Memory B cell (primary cell): Measurements from ENCODE around the gene STK40.
A peak's percentile ranks its signal among the peaks of the same experiment; 100 is the strongest.

Source experiments
- ATAC-seq: fragments of 150-1000 bp; cut with Tn5 transposase; 2 replicates; pipeline ENCODE4 v1.10.0; 2021; ENCODE audit warnings: low read depth, mild to moderate bottlenecking, moderate library complexity
- DNase-seq, 2 donors: peaks; one replicate each; pipeline ENCODE4 v3.0.0; 2022; ENCODE audit warnings: low spot score in 2 of 2
- H3K27ac Mint-ChIP-seq: one replicate; pipeline ENCODE4 v1.8.0; 2022; ENCODE audit warnings: mild to moderate bottlenecking, moderate library complexity, mixed read lengths
- H3K27me3 Mint-ChIP-seq: one replicate; pipeline ENCODE4 v1.8.0; 2022; ENCODE audit warnings: mixed read lengths
- H3K36me3 Mint-ChIP-seq: one replicate; pipeline ENCODE4 v1.8.0; 2022; ENCODE audit warnings: mild to moderate bottlenecking, mixed read lengths
- H3K4me1 Mint-ChIP-seq: one replicate; pipeline ENCODE4 v1.8.0; 2022; ENCODE audit warnings: mixed read lengths
- H3K4me3 Mint-ChIP-seq: one replicate; pipeline ENCODE4 v1.8.0; 2022; ENCODE audit warnings: mild to moderate bottlenecking, moderate library complexity, mixed read lengths
- H3K9me3 Mint-ChIP-seq: one replicate; pipeline ENCODE4 v1.8.0; 2022; ENCODE audit warnings: mixed read lengths

STK40 gene

GRCh38 chr1:36372617-36373016 lies 13.1 kb downstream of the STK40 start:
- DNase-seq (no peak), ATAC-seq (no peak)
- Mint-ChIP-seq H3K36me3 (peaks cover under 1% of the 10 kb centered on the region), H3K4me3 (no peak overlapping the region), H3K9me3 (no peaks in the 10 kb centered on the region), H3K27ac (peak overlapping the region; percentile 95), H3K4me1 (peaks cover 41% of the 10 kb centered on the region), H3K27me3 (no peaks in the 10 kb centered on the region)

GRCh38 chr1:36369061-36369861 lies 16.5 kb downstream of the STK40 start:
- Mint-ChIP-seq H3K27me3 (no peaks in the 10 kb centered on the region), H3K4me3 (no peak overlapping the region), H3K9me3 (no peaks in the 10 kb centered on the region), H3K36me3 (peaks cover 8% of the 10 kb centered on the region), H3K27ac (no peak overlapping the region), H3K4me1 (peaks cover 36% of the 10 kb centered on the region)
- peak; percentile 88 to 89 for DNase-seq
- peak; percentile 50 for ATAC-seq

GRCh38 chr1:36367798-36368197 lies 17.9 kb downstream of the STK40 start:
- no peak for DNase-seq
- Mint-ChIP-seq H3K4me3 (no peak overlapping the region), H3K4me1 (peaks cover 23% of the 10 kb centered on the region), H3K36me3 (peaks cover 8% of the 10 kb centered on the region), H3K27me3 (no peaks in the 10 kb centered on the region), H3K27ac (no peak overlapping the region), H3K9me3 (no peaks in the 10 kb centered on the region)
- no peak for ATAC-seq

GRCh38 chr1:36367066-36367465 lies 18.7 kb downstream of the STK40 start:
- peaks cover 8% of the 10 kb centered on the region for H3K36me3 Mint-ChIP-seq
- no peak overlapping the region for H3K27ac Mint-ChIP-seq
- H3K4me1 Mint-ChIP-seq, result peaks cover 18% of the 10 kb centered on the region
- no peaks in the 10 kb centered on the region for H3K9me3 Mint-ChIP-seq
- DNase-seq (no peak), ATAC-seq (no peak)
- no peaks in the 10 kb centered on the region for H3K27me3 Mint-ChIP-seq
- no peak overlapping the region for H3K4me3 Mint-ChIP-seq

- ATAC-seq, result peak; percentile 45
- peaks cover 11% of the 10 kb centered on the region for H3K36me3 Mint-ChIP-seq
- H3K4me1 Mint-ChIP-seq, result peaks cover 22% of the 10 kb centered on the region
- H3K27me3 Mint-ChIP-seq, result no peaks in the 10 kb centered on the region
- H3K4me3 Mint-ChIP-seq, result no peak overlapping the region
- peak overlapping the region; percentile 53 for H3K27ac Mint-ChIP-seq
- no peak for DNase-seq
- H3K9me3 Mint-ChIP-seq, result no peaks in the 10 kb centered on the region
These were observed 19.5 kb downstream of the STK40 start for GRCh38 chr1:36366091-36366661.

GRCh38 chr1:36365381-36365780 lies 20.3 kb downstream of the STK40 start:
- Mint-ChIP-seq H3K27ac (peak overlapping the region; percentile 53), H3K27me3 (no peaks in the 10 kb centered on the region), H3K4me1 (peaks cover 23% of the 10 kb centered on the region), H3K4me3 (no peak overlapping the region), H3K9me3 (no peaks in the 10 kb centered on the region), H3K36me3 (peaks cover 12% of the 10 kb centered on the region)
- DNase-seq (no peak), ATAC-seq (no peak)

- H3K9me3 Mint-ChIP-seq, result no peaks in the 10 kb centered on the region
- ATAC-seq (peak; percentile 68), DNase-seq (no peak)
- H3K4me3 Mint-ChIP-seq, result no peak overlapping the region
- peaks cover 11% of the 10 kb centered on the region for H3K4me1 Mint-ChIP-seq
- peaks cover 22% of the 10 kb centered on the region for H3K36me3 Mint-ChIP-seq
- peak overlapping the region; percentile 62 for H3K27ac Mint-ChIP-seq
- H3K27me3 Mint-ChIP-seq, result no peaks in the 10 kb centered on the region
These were observed 25.7 kb downstream of the STK40 start for GRCh38 chr1:36359911-36360550.

- Mint-ChIP-seq H3K27ac (peak overlapping the region; percentile 62), H3K4me3 (no peak overlapping the region), H3K27me3 (no peaks in the 10 kb centered on the region)
These were observed 26.3 kb downstream of the STK40 start for GRCh38 chr1:36359383-36359782.

GRCh38 chr1:36358514-36359084 lies 27.1 kb downstream of the STK40 start:
- H3K4me3 Mint-ChIP-seq, result no peak overlapping the region
- no peaks in the 10 kb centered on the region for H3K27me3 Mint-ChIP-seq
- H3K4me1 Mint-ChIP-seq, result peaks cover 10% of the 10 kb centered on the region
- no peak overlapping the region for H3K27ac Mint-ChIP-seq
- DNase-seq (no peak), ATAC-seq (no peak)
- no peaks in the 10 kb centered on the region for H3K9me3 Mint-ChIP-seq
- H3K36me3 Mint-ChIP-seq, result peaks cover 26% of the 10 kb centered on the region

More at GRCh38 chr1:36359383-36359782, 26.3 kb downstream of the STK40 start:
- peaks cover 10% of the 10 kb centered on the region for H3K4me1 Mint-ChIP-seq
- ATAC-seq (peak; percentile 76), DNase-seq (no peak)
- H3K36me3 Mint-ChIP-seq, result peaks cover 22% of the 10 kb centered on the region
- H3K9me3 Mint-ChIP-seq, result no peaks in the 10 kb centered on the region

- ATAC-seq (no peak), DNase-seq (no peak)
- H3K4me3 Mint-ChIP-seq, result no peak overlapping the region
- peaks cover 9% of the 10 kb centered on the region for H3K4me1 Mint-ChIP-seq
- H3K9me3 Mint-ChIP-seq, result no peaks in the 10 kb centered on the region
- H3K27me3 Mint-ChIP-seq, result no peaks in the 10 kb centered on the region
- peaks cover 29% of the 10 kb centered on the region for H3K36me3 Mint-ChIP-seq
- no peak overlapping the region for H3K27ac Mint-ChIP-seq
These were observed 29.9 kb downstream of the STK40 start for GRCh38 chr1:36355811-36356210.

GRCh38 chr1:36354486-36354885 lies 31.2 kb downstream of the STK40 start:
- H3K36me3 Mint-ChIP-seq, result peaks cover 24% of the 10 kb centered on the region
- no peaks in the 10 kb centered on the region for H3K27me3 Mint-ChIP-seq
- no peak overlapping the region for H3K4me3 Mint-ChIP-seq
- DNase-seq, result no peak
- no peak overlapping the region for H3K27ac Mint-ChIP-seq
- H3K4me1 Mint-ChIP-seq, result peaks cover 7% of the 10 kb centered on the region
- no peak for ATAC-seq
- H3K9me3 Mint-ChIP-seq, result no peaks in the 10 kb centered on the region

- Mint-ChIP-seq H3K27ac (no peak overlapping the region), H3K9me3 (no peaks in the 10 kb centered on the region), H3K4me1 (peaks cover 8% of the 10 kb centered on the region), H3K27me3 (no peaks in the 10 kb centered on the region), H3K36me3 (peaks cover 27% of the 10 kb centered on the region), H3K4me3 (no peak overlapping the region)
- DNase-seq (no peak), ATAC-seq (no peak)
These were observed 32.5 kb downstream of the STK40 start for GRCh38 chr1:36352910-36353878.

- ATAC-seq (no peak), DNase-seq (no peak)
- H3K4me3 Mint-ChIP-seq, result no peak overlapping the region
- peaks cover 25% of the 10 kb centered on the region for H3K36me3 Mint-ChIP-seq
- peaks cover 8% of the 10 kb centered on the region for H3K4me1 Mint-ChIP-seq
- H3K27ac Mint-ChIP-seq, result no peak overlapping the region
- no peaks in the 10 kb centered on the region for H3K9me3 Mint-ChIP-seq
- H3K27me3 Mint-ChIP-seq, result no peaks in the 10 kb centered on the region
These were observed 33.4 kb downstream of the STK40 start for GRCh38 chr1:36352125-36352909.
